ENCODE data around the gene RBM25. TPM values are rescaled to one million over a fixed set of nuclear protein-coding genes. Genes with fewer than 3 reads are reported as not detected.

RBM25 gene
- total and polyA plus RNA-seq, 2 experiments from 2014 or later = 42.3 to 52.2 TPM

- Histone ChIP-seq H3K4me3 (no peak overlapping the region), H3K27ac (no peak overlapping the region), H3K27me3 (no peaks in the 10 kb centered on the region), H3K4me1 (ENCODE audit: insufficient read depth) (no peaks in the 10 kb centered on the region), H3K9me2 (replicated peaks; ENCODE audit: insufficient read depth) (no peaks in the 10 kb centered on the region), H3K4me2 (no peak overlapping the region), H3K9me3 (ENCODE audit: low read depth) (no peaks in the 10 kb centered on the region), H3K36me3 (replicated peaks; ENCODE audit: insufficient read depth, low read depth) (no peaks in the 10 kb centered on the region), H3K79me2 (peaks cover 13% of the 10 kb centered on the region), H4K20me1 (ENCODE audit: insufficient read depth, poor library complexity, severe bottlenecking) (peaks cover 3% of the 10 kb centered on the region), H2AFZ (no peak overlapping the region)
- DNase-seq (ENCODE audit: low spot score) = no peak
- no peak for TF ChIP-seq EZH2 (IDR thresholded peaks at IDR 0.05; ENCODE audit: borderline replicate concordance)
- WGBS (ENCODE audit: low lambda C conversion rate, missing lambda C conversion rate) = 96% methylated on average over 4 of the region's 4 CpGs
Measured at GRCh38 chr14:73100334-73100733, 42.0 kb downstream of the RBM25 start.

- TF ChIP-seq CTCF (IDR thresholded peaks at IDR 0.05; ENCODE audit: poor library complexity) (no peak), EZH2 (IDR thresholded peaks at IDR 0.05; ENCODE audit: borderline replicate concordance) (no peak), EZH2phosphoT487 (IDR thresholded peaks at IDR 0.05; ENCODE audit: low read depth, severe bottlenecking, unreplicated experiment) (no peak)
- Histone ChIP-seq H2AFZ (no peak overlapping the region), H4K20me1 (ENCODE audit: insufficient read depth, poor library complexity, severe bottlenecking) (no peaks in the 10 kb centered on the region), H3K36me3 (replicated peaks; ENCODE audit: insufficient read depth, low read depth) (no peaks in the 10 kb centered on the region), H3K27ac (no peak overlapping the region), H3K9me2 (replicated peaks; ENCODE audit: insufficient read depth) (no peaks in the 10 kb centered on the region), H3K4me1 (ENCODE audit: insufficient read depth) (no peaks in the 10 kb centered on the region), H3K27me3 (no peaks in the 10 kb centered on the region), H3K79me2 (peaks cover 6% of the 10 kb centered on the region), H3K4me2 (no peak overlapping the region), H3K9me3 (ENCODE audit: low read depth) (no peaks in the 10 kb centered on the region), H3K4me3 (no peak overlapping the region)
- DNase-seq (ENCODE audit: low spot score) = no peak
- WGBS (ENCODE audit: low lambda C conversion rate, missing lambda C conversion rate) = 98% methylated on average over 27 of the region's 27 CpGs
Measured at GRCh38 chr14:73102806-73103497, 44.6 kb downstream of the RBM25 start.

GRCh38 chr14:73105050-73105449 lies 46.7 kb downstream of the RBM25 start:
- Histone ChIP-seq H3K4me3 (no peak overlapping the region), H3K9me3 (ENCODE audit: low read depth) (no peaks in the 10 kb centered on the region), H3K4me2 (no peak overlapping the region), H3K9me2 (replicated peaks; ENCODE audit: insufficient read depth) (no peaks in the 10 kb centered on the region), H3K27me3 (no peaks in the 10 kb centered on the region), H2AFZ (no peak overlapping the region), H3K4me1 (ENCODE audit: insufficient read depth) (no peaks in the 10 kb centered on the region), H4K20me1 (ENCODE audit: insufficient read depth, poor library complexity, severe bottlenecking) (no peaks in the 10 kb centered on the region), H3K27ac (no peak overlapping the region), H3K79me2 (no peaks in the 10 kb centered on the region), H3K36me3 (replicated peaks; ENCODE audit: insufficient read depth, low read depth) (no peaks in the 10 kb centered on the region)
- TF ChIP-seq CTCF (IDR thresholded peaks at IDR 0.05; ENCODE audit: poor library complexity) = no peak
- no peak for TF ChIP-seq EZH2 (IDR thresholded peaks at IDR 0.05; ENCODE audit: borderline replicate concordance)
- DNase-seq (ENCODE audit: low spot score) = no peak
- WGBS (ENCODE audit: low lambda C conversion rate, missing lambda C conversion rate) = 93% methylated on average over 3 of the region's 3 CpGs

GRCh38 chr14:73105727-73106126 lies 47.4 kb downstream of the RBM25 start:
- DNase-seq (ENCODE audit: low spot score) = no peak
- Histone ChIP-seq H3K79me2 (no peaks in the 10 kb centered on the region), H3K27ac (no peak overlapping the region), H4K20me1 (ENCODE audit: insufficient read depth, poor library complexity, severe bottlenecking) (no peaks in the 10 kb centered on the region), H3K9me2 (replicated peaks; ENCODE audit: insufficient read depth) (no peaks in the 10 kb centered on the region), H3K27me3 (no peaks in the 10 kb centered on the region), H3K4me3 (no peak overlapping the region), H3K4me2 (no peak overlapping the region), H2AFZ (no peak overlapping the region), H3K4me1 (ENCODE audit: insufficient read depth) (no peaks in the 10 kb centered on the region), H3K36me3 (replicated peaks; ENCODE audit: insufficient read depth, low read depth) (no peaks in the 10 kb centered on the region), H3K9me3 (ENCODE audit: low read depth) (no peaks in the 10 kb centered on the region)
- 98% methylated on average over 16 of the region's 16 CpGs for WGBS (ENCODE audit: low lambda C conversion rate, missing lambda C conversion rate)
- TF ChIP-seq CTCF (IDR thresholded peaks at IDR 0.05; ENCODE audit: poor library complexity) (no peak), EZH2phosphoT487 (IDR thresholded peaks at IDR 0.05; ENCODE audit: low read depth, severe bottlenecking, unreplicated experiment) (no peak), EZH2 (IDR thresholded peaks at IDR 0.05; ENCODE audit: borderline replicate concordance) (no peak)
